Activated B cell treated with CpG ODN at 0.5 μM for 24 hours (primary cell): ENCODE measurements around the gene DUSP18. TPM values are rescaled to one million over a fixed set of nuclear protein-coding genes. Genes with fewer than 3 reads are reported as not detected.

Experiments used
- ATAC-seq: fragments of 200-7000 bp; cut with Tn5 transposase; one replicate; pipeline ENCODE4 v1.10.0; 2021; ENCODE audit warnings: low read depth, mild to moderate bottlenecking, moderate library complexity
- CTCF ChIA-PET: fragments of 350-600 bp; sonication (Branson Sonifier 250); formaldehyde crosslinking; loops from one replicate; lab custom pipeline; 2021; ENCODE audit warnings: antibody characterized with exemption; lab: Charles Lee
- POLR2A ChIA-PET: fragments of 350-600 bp; sonication (Branson Sonifier 250); formaldehyde crosslinking; loops from one replicate; lab custom pipeline; 2021; ENCODE audit warnings: antibody characterized with exemption; lab: Charles Lee
- DNase-seq: peaks from one replicate; pipeline ENCODE4 v3.0.0; 2022
- H3K27ac Mint-ChIP-seq: one replicate; pipeline ENCODE4 v1.8.0; 2020; ENCODE audit warnings: mixed read lengths
- H3K27me3 Mint-ChIP-seq: one replicate; pipeline ENCODE4 v1.8.0; 2021; ENCODE audit warnings: mixed read lengths
- H3K36me3 Mint-ChIP-seq: one replicate; pipeline ENCODE4 v1.8.0; 2021; ENCODE audit warnings: low read depth, mixed read lengths
- H3K4me1 Mint-ChIP-seq: one replicate; pipeline ENCODE4 v1.8.0; 2021; ENCODE audit warnings: mixed read lengths
- H3K4me3 Mint-ChIP-seq: one replicate; pipeline ENCODE4 v1.8.0; 2020; ENCODE audit warnings: mild to moderate bottlenecking, mixed read lengths
- H3K9me3 Mint-ChIP-seq: one replicate; pipeline ENCODE4 v1.8.0; 2020; ENCODE audit warnings: mixed read lengths
- CTCF ChIP-seq: fragments of 200-600 bp; IDR thresholded peaks from one replicate; pipeline ENCODE4 v1.8.0; 2022; ENCODE audit warnings: antibody characterized with exemption, mild to moderate bottlenecking
- intact Hi-C: fragments of 100-400 bp; cut with micrococcal nuclease; formaldehyde crosslinking; loops from one replicate; pipeline ENCODE4 v1.15.1; 2024
- total RNA-seq: library from RNA; stranded (reverse); gene quantifications from 2 replicates; pipeline ENCODE4 v1.2.3, GENCODE V29; 2022

DUSP18 gene
- total RNA-seq, 1 donor from 2014 or later: 13.5 TPM

DNA sequence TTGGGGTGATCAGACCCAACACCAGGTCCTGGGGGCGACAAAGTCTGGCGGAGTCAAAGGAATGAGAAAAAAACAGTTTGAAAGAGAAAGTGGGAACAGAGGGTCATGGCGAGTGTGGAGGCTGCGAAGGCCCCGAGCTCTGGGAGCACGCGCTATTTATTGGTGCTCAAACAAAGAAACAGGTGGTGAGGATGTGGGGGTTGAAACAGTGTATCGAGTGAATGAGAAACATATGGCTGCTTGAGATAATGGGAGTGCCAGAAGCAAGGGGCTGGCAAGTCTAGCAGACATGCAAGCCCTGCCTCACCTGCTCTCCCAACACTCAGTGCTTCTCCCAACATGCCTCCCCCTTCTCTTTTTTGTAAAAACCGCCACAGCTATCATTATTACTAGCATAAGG, 7.8 kb upstream of the DUSP18 start:
- Mint-ChIP-seq H3K4me3 (no peak overlapping the region), H3K9me3 (no peaks in the 10 kb centered on the region), H3K4me1 (no peaks in the 10 kb centered on the region), H3K27me3 (peaks cover 27% of the 10 kb centered on the region), H3K36me3 (no peaks in the 10 kb centered on the region), H3K27ac (no peak overlapping the region)
- ATAC-seq (no peak), DNase-seq (no peak)
- ChIA-PET CTCF (no interaction called here), POLR2A (no interaction called here)
- intact Hi-C loops: no loop called here
- TF ChIP-seq CTCF: no peak

DNA sequence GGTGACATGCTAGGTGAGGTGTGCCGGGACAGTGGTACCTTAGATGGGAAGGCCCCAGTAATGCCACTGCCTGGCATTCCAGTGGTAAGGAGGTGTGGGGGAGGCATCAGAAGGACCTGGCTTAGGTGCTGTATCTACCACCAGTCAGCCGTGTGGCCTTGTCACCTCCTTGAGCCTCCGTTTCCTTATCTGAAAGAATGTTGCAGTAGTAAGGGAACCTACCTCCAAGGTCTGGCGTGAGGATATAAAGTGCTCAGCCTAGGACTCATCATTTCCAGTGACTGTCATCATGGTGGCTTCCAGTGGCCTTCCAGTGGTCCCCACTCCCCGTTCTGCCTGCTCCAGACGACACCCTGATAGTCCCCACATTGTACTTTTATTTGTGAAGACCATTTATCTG, 6.8 kb upstream of the DUSP18 start:
- CTCF ChIA-PET: no interaction called here
- no peak for DNase-seq
- no peak for ATAC-seq
- Mint-ChIP-seq H3K4me1 (no peaks in the 10 kb centered on the region), H3K4me3 (no peak overlapping the region), H3K27me3 (peaks cover 25% of the 10 kb centered on the region), H3K36me3 (no peaks in the 10 kb centered on the region), H3K27ac (no peak overlapping the region), H3K9me3 (no peaks in the 10 kb centered on the region)
- TF ChIP-seq CTCF: no peak
- POLR2A ChIA-PET: no interaction called here
- intact Hi-C loops: no loop called here

- Mint-ChIP-seq H3K27ac (no peak overlapping the region), H3K9me3 (no peaks in the 10 kb centered on the region), H3K27me3 (peaks cover 21% of the 10 kb centered on the region), H3K4me3 (no peak overlapping the region), H3K4me1 (peaks cover 5% of the 10 kb centered on the region), H3K36me3 (no peaks in the 10 kb centered on the region)
- TF ChIP-seq CTCF: no peak
- DNase-seq: no peak
- intact Hi-C loops: no loop called here
- ChIA-PET POLR2A (no interaction called here), CTCF (no interaction called here)
- no peak for ATAC-seq
These were observed 5.5 kb upstream of the DUSP18 start for GRCh38 chr22:30673136-30673535.

GRCh38 chr22:30671071-30671470, 3.4 kb upstream of the DUSP18 start:
- ATAC-seq: no peak
- no peak for DNase-seq
- no peak overlapping the region for H3K27ac Mint-ChIP-seq
- H3K9me3 Mint-ChIP-seq: no peaks in the 10 kb centered on the region
- intact Hi-C loops: no loop called here
- H3K4me1 Mint-ChIP-seq: peaks cover 14% of the 10 kb centered on the region
- no peak for TF ChIP-seq CTCF
- H3K4me3 Mint-ChIP-seq: no peak overlapping the region
- CTCF ChIA-PET: no interaction called here
- peaks cover 5% of the 10 kb centered on the region for H3K27me3 Mint-ChIP-seq
- POLR2A ChIA-PET: no interaction called here
- peaks cover 7% of the 10 kb centered on the region for H3K36me3 Mint-ChIP-seq

DNA sequence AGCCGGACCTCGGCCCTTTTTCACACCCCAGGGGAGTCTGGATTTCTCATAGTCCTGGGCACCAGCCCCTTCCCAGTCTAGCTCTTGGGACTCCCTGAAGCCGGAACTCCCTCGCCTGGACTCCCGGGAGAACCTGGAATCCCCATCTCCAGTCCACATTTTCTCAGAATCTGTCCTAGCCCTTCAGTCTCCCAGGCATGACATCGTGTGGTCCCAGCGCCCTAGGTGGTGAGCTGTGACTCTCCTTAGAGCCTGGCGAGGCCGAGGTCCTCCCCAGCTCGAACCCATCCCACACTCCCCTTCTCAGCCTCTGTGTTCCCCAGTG, 673 bp upstream of the DUSP18 start:
- no peak for DNase-seq
- H3K27me3 Mint-ChIP-seq: no peaks in the 10 kb centered on the region
- peaks cover 18% of the 10 kb centered on the region for H3K4me1 Mint-ChIP-seq
- no peak for ATAC-seq
- peaks cover 17% of the 10 kb centered on the region for H3K36me3 Mint-ChIP-seq
- H3K4me3 Mint-ChIP-seq: peak overlapping the region; percentile 97
- ChIA-PET POLR2A (interaction anchor here (0.6 kb wide), 1 partner anchor 62 kb away, joined by 3 read pairs; the partner anchor contains the start of gene TCN2), CTCF (interaction anchor here (1.0 kb wide), 1 partner anchor 34 kb away, joined by 6 read pairs; no protein-coding TSS in a partner anchor)
- no peaks in the 10 kb centered on the region for H3K9me3 Mint-ChIP-seq
- no peak overlapping the region for H3K27ac Mint-ChIP-seq
- no peak for TF ChIP-seq CTCF
- intact Hi-C loops: loop anchor here (10.0 kb wide), 1 partner anchor 416 kb away; the partner anchor contains the start of gene SMTN
